Hepatocyte (in vitro differentiated cells): Measurements from ENCODE around the gene SLC27A4. TPM values are rescaled to one million over a fixed set of nuclear protein-coding genes. Genes with fewer than 3 reads are reported as not detected.
A peak's percentile ranks its signal among the peaks of the same experiment; 100 is the strongest.

Experiments used
- DNase-seq: peaks from one replicate; pipeline ENCODE4 v3.0.0-alpha.2; 2016; ENCODE audit warnings: low spot score
- H2AFZ ChIP-seq: fragments of 200-600 bp; sonication (generic); 2 replicates; pipeline ENCODE4 v1.6.0; 2016; ENCODE audit warnings: antibody characterized with exemption, mild to moderate bottlenecking
- H3K27ac ChIP-seq: fragments of 200-600 bp; sonication (generic); 2 replicates; pipeline ENCODE4 v1.5.1; 2016; ENCODE audit warnings: mild to moderate bottlenecking
- H3K27me3 ChIP-seq: fragments of 200-600 bp; sonication (generic); 2 replicates; pipeline ENCODE4 v1.6.1; 2016
- H3K36me3 ChIP-seq: fragments of 200-600 bp; sonication (generic); replicated peaks from 2 replicates; pipeline ENCODE4 v1.5.1; 2016; ENCODE audit warnings: low read depth; ENCODE audit not compliant: insufficient read depth
- H3K4me1 ChIP-seq: fragments of 200-600 bp; sonication (generic); 2 replicates; pipeline ENCODE4 v1.5.1; 2016; ENCODE audit warnings: mild to moderate bottlenecking, moderate library complexity; ENCODE audit not compliant: insufficient read depth
- H3K4me2 ChIP-seq: fragments of 200-600 bp; sonication (generic); 2 replicates; pipeline ENCODE4 v1.6.0; 2016
- H3K4me3 ChIP-seq: fragments of 200-600 bp; sonication (generic); 2 replicates; pipeline ENCODE4 v1.5.1; 2016; ENCODE audit warnings: mild to moderate bottlenecking
- H3K79me2 ChIP-seq: fragments of 200-600 bp; sonication (generic); 2 replicates; pipeline ENCODE4 v1.6.0; 2017; ENCODE audit warnings: mild to moderate bottlenecking
- H3K9me2 ChIP-seq: fragments of 200-600 bp; sonication (generic); replicated peaks from 2 replicates; pipeline ENCODE4 v1.6.0; 2017; ENCODE audit warnings: mild to moderate bottlenecking; ENCODE audit not compliant: insufficient read depth
- H3K9me3 ChIP-seq: fragments of 200-600 bp; sonication (generic); 2 replicates; pipeline ENCODE4 v1.5.1; 2016; ENCODE audit warnings: low read depth, mild to moderate bottlenecking
- H4K20me1 ChIP-seq: fragments of 200-600 bp; sonication (generic); 2 replicates; pipeline ENCODE4 v1.6.0; 2016; ENCODE audit warnings: mild to moderate bottlenecking; ENCODE audit not compliant: insufficient read depth, poor library complexity, severe bottlenecking
- CTCF ChIP-seq: fragments of 200-600 bp; sonication (generic); IDR thresholded peaks from 2 replicates; pipeline ENCODE4 v1.5.1; 2016; ENCODE audit warnings: antibody characterized with exemption, mild to moderate bottlenecking; ENCODE audit not compliant: poor library complexity
- EZH2 ChIP-seq: fragments of 200-600 bp; sonication (generic); IDR thresholded peaks from 2 replicates; pipeline ENCODE4 v1.6.1; 2016; ENCODE audit warnings: antibody characterized with exemption, mild to moderate bottlenecking, borderline replicate concordance
- EZH2phosphoT487 ChIP-seq: fragments of 200-600 bp; sonication (generic); IDR thresholded peaks from one replicate; pipeline ENCODE4 v1.6.1; 2018; ENCODE audit warnings: antibody characterized with exemption, mild to moderate bottlenecking, low read depth, moderate library complexity; ENCODE audit not compliant: unreplicated experiment, severe bottlenecking
- WGBS: methylation state at CpG from one replicate; pipeline ENCODE4 v1.1.6; 2016; ENCODE audit warnings: low lambda C conversion rate; ENCODE audit errors: missing lambda C conversion rate; 5-methylcytosine and 5-hydroxymethylcytosine counted together
- polyA plus RNA-seq: library from polyadenylated mRNA; unstranded; fragments of >200 nt; fragmentation: Nextera tagmentation; extraction: Ambion mirVana; gene quantifications from 2 replicates; pipeline ENCODE4 v1.2.1, GENCODE V29; 2016
- total RNA-seq: library from RNA; depleted of rRNA; stranded (reverse); fragments of >200 nt; gene quantifications from 2 replicates; pipeline ENCODE4 v1.2.3, GENCODE V29; 2014

SLC27A4 gene
- total and polyA plus RNA-seq, 2 experiments from 2014 or later = 21.9 to 23.4 TPM

- DNase-seq = peak; percentile 31
- Histone ChIP-seq H3K4me1 (peaks cover 7% of the 10 kb centered on the region), H3K9me3 (no peaks in the 10 kb centered on the region), H4K20me1 (no peaks in the 10 kb centered on the region), H3K4me2 (peak overlapping the region; percentile 98), H3K4me3 (peak overlapping the region; percentile 88), H3K27ac (peak overlapping the region; percentile 81), H3K79me2 (peaks cover 4% of the 10 kb centered on the region), H2AFZ (peak overlapping the region; percentile 86), H3K9me2 (no peaks in the 10 kb centered on the region), H3K27me3 (no peaks in the 10 kb centered on the region), H3K36me3 (no peaks in the 10 kb centered on the region)
- TF ChIP-seq EZH2 = no peak
- TF ChIP-seq CTCF = no peak
- WGBS = 3% methylated on average over 34 of the region's 48 CpGs
These were observed 536 bp downstream of the SLC27A4 start for GRCh38 chr9:128340691-128341434.

GRCh38 chr9:128341435-128341849, 1.1 kb downstream of the SLC27A4 start:
- H3K9me2 ChIP-seq = no peaks in the 10 kb centered on the region
- WGBS = 33% methylated on average over 13 of the region's 13 CpGs
- no peaks in the 10 kb centered on the region for H4K20me1 ChIP-seq
- peak; percentile 62 for TF ChIP-seq CTCF
- no peak for TF ChIP-seq EZH2phosphoT487
- no peak for TF ChIP-seq EZH2
- peak overlapping the region; percentile 98 for H3K4me2 ChIP-seq
- peak; percentile 82 for DNase-seq
- H2AFZ ChIP-seq = peak overlapping the region; percentile 86
- H3K4me1 ChIP-seq = peaks cover 7% of the 10 kb centered on the region
- H3K9me3 ChIP-seq = no peaks in the 10 kb centered on the region
- H3K27ac ChIP-seq = peak overlapping the region; percentile 81
- H3K27me3 ChIP-seq = no peaks in the 10 kb centered on the region
- H3K36me3 ChIP-seq = no peaks in the 10 kb centered on the region
- H3K4me3 ChIP-seq = peak overlapping the region; percentile 88
- peaks cover 4% of the 10 kb centered on the region for H3K79me2 ChIP-seq

- WGBS = 94% methylated on average over 8 of the region's 8 CpGs
- Histone ChIP-seq H3K4me3 (no peak overlapping the region), H3K9me2 (no peaks in the 10 kb centered on the region), H3K9me3 (no peaks in the 10 kb centered on the region), H3K36me3 (no peaks in the 10 kb centered on the region), H3K79me2 (peaks cover 4% of the 10 kb centered on the region), H3K27ac (no peak overlapping the region), H2AFZ (no peak overlapping the region), H3K4me2 (no peak overlapping the region), H3K4me1 (peaks cover 7% of the 10 kb centered on the region), H3K27me3 (no peaks in the 10 kb centered on the region), H4K20me1 (no peaks in the 10 kb centered on the region)
- no peak for DNase-seq
- TF ChIP-seq EZH2 (no peak), EZH2phosphoT487 (no peak), CTCF (no peak)
These were observed 2.8 kb downstream of the SLC27A4 start for GRCh38 chr9:128342971-128343680.
